Lower leg skin (tissue), 3 donors: Measurements from ENCODE around the gene CCDC88C.

Experiments
- CTCF ChIP-seq, 3 donors: fragments of 450-650 bp; IDR thresholded peaks; one replicate each; pipeline ENCODE4 v1.5.1; 2016; ENCODE audit warnings: antibody characterized with exemption in 3 of 3, mild to moderate bottlenecking in 3 of 3, moderate library complexity in 2 of 3
- POLR2A ChIP-seq, 2 donors: fragments of 450-650 bp; IDR thresholded peaks; one replicate each; pipeline ENCODE4 v1.6.1; 2016 to 2017; ENCODE audit warnings: antibody characterized with exemption in 2 of 2, mild to moderate bottlenecking in 1 of 2, moderate library complexity in 1 of 2

GRCh38 chr14:91230397-91231035 lies 187.1 kb downstream of the CCDC88C start:
- TF ChIP-seq CTCF (IDR thresholded peaks at IDR 0.05) (no peak), POLR2A (IDR thresholded peaks at IDR 0.05) (no peak)
